HL-60 (cell line): ENCODE measurements around the gene RBM26.

Source experiments
- POLR2AphosphoS5 ChIP-seq: IDR thresholded peaks from 2 replicates; pipeline ENCODE4 v1.6.1; 2012; ENCODE audit warnings: low read depth
- SPI1 ChIP-seq: IDR thresholded peaks from 2 replicates; pipeline ENCODE4 v1.6.1; 2012; ENCODE audit warnings: low read depth, mild to moderate bottlenecking, borderline replicate concordance
- TF ChIP-seq, protein P1 (sequence below): IDR thresholded peaks from one replicate; pipeline ENCODE4 v1.5.1; 2011; ENCODE audit warnings: low read length, control low read depth, inconsistent platforms; ENCODE audit not compliant: insufficient read depth
- TF ChIP-seq, protein P2 (sequence below): IDR thresholded peaks from 2 replicates; pipeline ENCODE4 v1.6.1; 2012; ENCODE audit warnings: low read depth; ENCODE audit not compliant: insufficient replicate concordance

DNA sequence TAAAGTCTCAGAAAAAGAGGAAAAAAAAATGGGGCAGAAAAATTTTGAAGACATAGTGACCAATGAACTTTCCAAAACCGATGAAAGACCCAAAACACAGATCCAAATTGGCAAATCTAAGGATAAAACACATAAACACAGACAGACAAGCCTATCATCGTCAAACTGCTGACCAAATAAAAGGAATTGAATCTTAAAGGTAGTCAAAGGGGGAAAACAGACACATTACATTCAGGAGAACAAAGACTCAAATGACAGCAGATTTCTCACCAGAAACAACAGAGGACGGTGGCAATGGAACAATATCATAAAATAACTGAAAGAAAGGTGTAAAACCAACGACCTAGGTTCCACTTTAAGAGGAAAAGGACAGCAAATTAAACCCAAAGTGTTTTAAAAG lies 10.2 kb downstream of the RBM26 start:
- TF ChIP-seq POLR2AphosphoS5 (no peak), SPI1 (no peak)
- TF ChIP-seq, protein P1, sequence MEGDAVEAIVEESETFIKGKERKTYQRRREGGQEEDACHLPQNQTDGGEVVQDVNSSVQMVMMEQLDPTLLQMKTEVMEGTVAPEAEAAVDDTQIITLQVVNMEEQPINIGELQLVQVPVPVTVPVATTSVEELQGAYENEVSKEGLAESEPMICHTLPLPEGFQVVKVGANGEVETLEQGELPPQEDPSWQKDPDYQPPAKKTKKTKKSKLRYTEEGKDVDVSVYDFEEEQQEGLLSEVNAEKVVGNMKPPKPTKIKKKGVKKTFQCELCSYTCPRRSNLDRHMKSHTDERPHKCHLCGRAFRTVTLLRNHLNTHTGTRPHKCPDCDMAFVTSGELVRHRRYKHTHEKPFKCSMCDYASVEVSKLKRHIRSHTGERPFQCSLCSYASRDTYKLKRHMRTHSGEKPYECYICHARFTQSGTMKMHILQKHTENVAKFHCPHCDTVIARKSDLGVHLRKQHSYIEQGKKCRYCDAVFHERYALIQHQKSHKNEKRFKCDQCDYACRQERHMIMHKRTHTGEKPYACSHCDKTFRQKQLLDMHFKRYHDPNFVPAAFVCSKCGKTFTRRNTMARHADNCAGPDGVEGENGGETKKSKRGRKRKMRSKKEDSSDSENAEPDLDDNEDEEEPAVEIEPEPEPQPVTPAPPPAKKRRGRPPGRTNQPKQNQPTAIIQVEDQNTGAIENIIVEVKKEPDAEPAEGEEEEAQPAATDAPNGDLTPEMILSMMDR = no peak
- TF ChIP-seq, protein P2, sequence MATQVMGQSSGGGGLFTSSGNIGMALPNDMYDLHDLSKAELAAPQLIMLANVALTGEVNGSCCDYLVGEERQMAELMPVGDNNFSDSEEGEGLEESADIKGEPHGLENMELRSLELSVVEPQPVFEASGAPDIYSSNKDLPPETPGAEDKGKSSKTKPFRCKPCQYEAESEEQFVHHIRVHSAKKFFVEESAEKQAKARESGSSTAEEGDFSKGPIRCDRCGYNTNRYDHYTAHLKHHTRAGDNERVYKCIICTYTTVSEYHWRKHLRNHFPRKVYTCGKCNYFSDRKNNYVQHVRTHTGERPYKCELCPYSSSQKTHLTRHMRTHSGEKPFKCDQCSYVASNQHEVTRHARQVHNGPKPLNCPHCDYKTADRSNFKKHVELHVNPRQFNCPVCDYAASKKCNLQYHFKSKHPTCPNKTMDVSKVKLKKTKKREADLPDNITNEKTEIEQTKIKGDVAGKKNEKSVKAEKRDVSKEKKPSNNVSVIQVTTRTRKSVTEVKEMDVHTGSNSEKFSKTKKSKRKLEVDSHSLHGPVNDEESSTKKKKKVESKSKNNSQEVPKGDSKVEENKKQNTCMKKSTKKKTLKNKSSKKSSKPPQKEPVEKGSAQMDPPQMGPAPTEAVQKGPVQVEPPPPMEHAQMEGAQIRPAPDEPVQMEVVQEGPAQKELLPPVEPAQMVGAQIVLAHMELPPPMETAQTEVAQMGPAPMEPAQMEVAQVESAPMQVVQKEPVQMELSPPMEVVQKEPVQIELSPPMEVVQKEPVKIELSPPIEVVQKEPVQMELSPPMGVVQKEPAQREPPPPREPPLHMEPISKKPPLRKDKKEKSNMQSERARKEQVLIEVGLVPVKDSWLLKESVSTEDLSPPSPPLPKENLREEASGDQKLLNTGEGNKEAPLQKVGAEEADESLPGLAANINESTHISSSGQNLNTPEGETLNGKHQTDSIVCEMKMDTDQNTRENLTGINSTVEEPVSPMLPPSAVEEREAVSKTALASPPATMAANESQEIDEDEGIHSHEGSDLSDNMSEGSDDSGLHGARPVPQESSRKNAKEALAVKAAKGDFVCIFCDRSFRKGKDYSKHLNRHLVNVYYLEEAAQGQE = no peak
